ENCODE measurements around the gene C2orf69.
"Not testable (repeated sequence)": the region's sequence is repeated elsewhere in the genome, so short reads cannot be mapped to it uniquely, and the experiment has no call there.

C2orf69 gene

DNA sequence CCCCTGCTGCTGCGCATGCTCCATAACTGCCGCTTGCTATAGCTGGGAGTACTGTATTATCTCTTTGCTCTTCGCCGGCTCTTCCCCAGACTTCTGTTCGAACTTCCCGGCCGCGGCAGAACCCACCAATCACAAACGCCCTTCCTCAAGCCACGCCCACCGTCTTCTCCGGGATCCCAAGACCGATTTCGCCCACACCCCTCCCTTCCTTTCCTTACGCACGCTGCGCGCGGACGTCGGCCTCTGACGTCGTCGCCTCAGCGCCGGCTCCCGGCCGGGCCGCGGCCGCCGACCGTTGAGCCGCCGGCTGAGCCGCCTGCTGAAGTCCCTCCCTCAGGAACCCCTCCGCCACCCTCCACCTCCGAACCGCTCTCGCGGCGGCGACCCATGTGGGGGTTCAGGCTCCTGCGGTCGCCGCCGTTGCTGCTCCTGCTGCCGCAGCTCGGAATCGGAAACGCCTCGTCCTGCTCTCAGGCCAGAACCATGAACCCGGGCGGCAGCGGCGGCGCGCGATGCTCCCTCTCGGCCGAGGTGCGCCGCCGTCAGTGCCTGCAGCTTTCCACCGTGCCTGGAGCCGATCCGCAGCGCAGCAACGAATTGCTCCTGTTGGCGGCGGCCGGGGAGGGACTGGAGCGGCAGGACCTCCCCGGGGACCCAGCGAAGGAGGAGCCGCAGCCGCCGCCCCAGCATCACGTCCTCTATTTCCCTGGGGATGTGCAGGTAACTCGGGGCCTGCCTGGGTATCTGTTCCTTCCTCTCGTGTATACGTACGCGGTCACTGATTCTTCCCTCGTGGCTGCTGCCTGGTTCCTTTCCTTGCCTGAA lies at the start of gene C2orf69:
Gene C2orf69, plus strand, starts transcription at position 242 of the 825 bp plus-strand sequence. Its CDS starts 146 bp downstream, at position 388.
- peak; percentile 93 for DNase-seq

DNA sequence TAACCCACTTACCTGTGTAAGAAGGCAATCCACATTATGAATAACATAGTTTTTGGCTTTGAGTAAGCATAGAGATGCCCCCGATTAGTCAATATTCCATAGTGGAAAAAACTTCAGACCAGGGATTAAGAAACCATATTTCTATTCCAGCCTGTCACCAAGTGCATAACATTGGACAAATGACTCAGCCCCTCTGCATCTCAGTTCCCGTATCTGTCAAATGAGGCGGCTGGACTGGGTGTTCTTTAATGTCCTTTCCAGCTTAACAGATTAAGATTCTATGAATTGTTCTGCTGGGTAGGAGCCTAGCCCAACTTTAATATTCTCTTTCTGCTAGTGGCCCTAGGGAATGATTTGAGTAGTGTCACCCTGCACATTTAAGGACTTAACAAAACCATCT lies 48.3 kb upstream of the C2orf69 start:
- DNase-seq: no peak

- DNase-seq: no peak
Observed at GRCh38 chr2:199865905-199866304, 45.2 kb upstream of the C2orf69 start.

- no peak for DNase-seq
Observed at GRCh38 chr2:199868431-199869226, 42.5 kb upstream of the C2orf69 start.

GRCh38 chr2:199869227-199869541 lies 41.9 kb upstream of the C2orf69 start:
- DNase-seq: no peak

DNA sequence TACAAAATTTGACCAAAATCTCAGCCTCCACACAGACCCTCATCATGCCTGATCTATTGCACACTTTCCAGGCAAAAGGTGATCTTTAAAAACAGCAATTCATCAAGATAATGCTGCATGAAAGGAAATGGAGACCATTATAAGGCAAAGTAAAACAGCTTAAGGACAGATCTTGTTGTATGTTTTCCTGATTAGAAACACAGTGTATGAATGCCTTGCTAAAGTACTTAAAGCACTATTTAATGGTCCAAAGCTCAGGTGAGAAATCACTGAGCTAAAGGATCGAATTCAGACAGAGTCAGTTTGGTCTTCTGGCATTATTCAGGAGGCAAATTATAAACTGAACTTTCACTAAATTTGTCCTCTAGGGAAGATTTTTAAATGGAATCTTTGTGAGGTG lies 41.4 kb upstream of the C2orf69 start:
- DNase-seq: no peak

GRCh38 chr2:199870581-199870980 lies 40.5 kb upstream of the C2orf69 start:
- no peak for DNase-seq

GRCh38 chr2:199874209-199874608 lies 36.9 kb upstream of the C2orf69 start:
- DNase-seq: no peak

DNA sequence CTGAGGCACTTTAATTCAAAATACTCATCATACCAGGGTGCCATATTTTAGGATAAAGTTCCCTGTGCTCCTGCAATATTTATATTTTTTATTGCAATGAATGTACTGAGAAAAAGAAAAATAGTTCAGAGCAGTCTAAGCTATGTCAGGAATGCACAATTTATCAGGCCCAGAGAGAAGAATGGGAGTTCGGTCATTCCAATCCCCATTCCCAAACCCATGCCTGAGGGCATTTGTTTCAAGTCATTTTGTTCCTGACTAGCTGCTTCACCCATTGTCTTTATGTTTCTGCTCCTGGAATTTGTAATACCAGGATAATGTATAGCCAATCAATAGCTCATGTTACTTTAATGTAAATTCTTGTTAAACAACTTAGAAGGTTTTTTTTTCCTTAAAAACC lies 35.7 kb upstream of the C2orf69 start:
- no peak for DNase-seq

DNA sequence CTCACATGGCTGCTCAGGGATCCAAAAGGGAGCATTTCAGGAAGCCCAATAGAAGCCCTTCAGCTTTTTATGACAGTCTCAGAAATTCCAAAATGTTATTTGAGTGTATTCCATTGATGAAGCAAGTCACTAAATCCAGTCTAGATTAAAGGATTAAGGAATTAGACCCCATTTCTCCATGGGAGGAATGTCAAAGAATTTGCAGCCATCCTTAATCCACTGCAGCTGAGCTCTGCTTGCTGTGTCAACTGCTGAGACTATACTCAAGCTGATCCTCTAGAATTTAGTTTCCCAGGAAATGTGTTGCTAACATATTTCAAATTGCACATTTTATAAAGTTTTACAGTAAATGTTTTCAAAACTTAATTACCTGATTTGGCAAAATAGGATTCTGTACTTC lies 28.4 kb upstream of the C2orf69 start:
- no peak for DNase-seq

- DNase-seq: no peak
Observed at GRCh38 chr2:199883474-199884212, 27.4 kb upstream of the C2orf69 start.

- DNase-seq: no peak
Observed at GRCh38 chr2:199895406-199895805, 15.7 kb upstream of the C2orf69 start.

GRCh38 chr2:199896617-199897016 lies 14.5 kb upstream of the C2orf69 start:
- no peak for DNase-seq

- DNase-seq: no peak
Observed at GRCh38 chr2:199901942-199902341, 9.2 kb upstream of the C2orf69 start.

- no peak for DNase-seq
Observed at GRCh38 chr2:199902486-199903110, 8.5 kb upstream of the C2orf69 start.

- no peak for DNase-seq
Observed at GRCh38 chr2:199903111-199903510, 8.0 kb upstream of the C2orf69 start.

DNA sequence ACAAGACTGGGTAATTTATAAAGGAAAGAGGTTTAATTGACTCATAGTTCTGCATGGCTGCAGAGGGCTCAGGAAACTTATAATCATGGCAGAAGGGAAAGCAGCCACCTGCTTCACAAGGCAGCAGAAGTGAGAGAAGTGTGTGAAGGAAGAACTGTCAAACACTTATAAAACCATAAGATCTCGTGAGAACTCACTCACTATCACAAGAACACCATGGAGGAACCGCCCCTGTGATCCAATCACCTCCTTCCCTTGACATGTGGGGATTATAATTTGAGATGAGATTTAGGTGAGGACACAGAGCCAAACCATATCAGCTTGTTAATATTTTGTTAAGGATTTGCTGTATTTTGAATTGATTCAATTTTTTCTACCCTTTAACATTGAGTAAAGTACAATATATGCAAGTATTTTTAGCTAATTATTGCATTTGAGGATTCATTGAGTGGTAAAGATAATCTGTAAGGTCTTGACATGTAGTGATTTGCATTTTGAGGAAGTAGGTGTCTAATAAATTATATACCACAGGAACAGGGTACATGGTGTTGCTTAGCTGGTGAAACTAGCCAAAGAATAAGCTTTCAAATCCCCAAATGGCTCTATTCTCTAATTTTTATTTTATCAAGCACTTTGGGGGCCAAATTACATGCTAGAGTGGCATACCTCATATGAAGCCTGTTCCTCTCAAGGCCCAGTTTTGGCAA lies 3.9 kb upstream of the C2orf69 start:
- no peak for DNase-seq

DNA sequence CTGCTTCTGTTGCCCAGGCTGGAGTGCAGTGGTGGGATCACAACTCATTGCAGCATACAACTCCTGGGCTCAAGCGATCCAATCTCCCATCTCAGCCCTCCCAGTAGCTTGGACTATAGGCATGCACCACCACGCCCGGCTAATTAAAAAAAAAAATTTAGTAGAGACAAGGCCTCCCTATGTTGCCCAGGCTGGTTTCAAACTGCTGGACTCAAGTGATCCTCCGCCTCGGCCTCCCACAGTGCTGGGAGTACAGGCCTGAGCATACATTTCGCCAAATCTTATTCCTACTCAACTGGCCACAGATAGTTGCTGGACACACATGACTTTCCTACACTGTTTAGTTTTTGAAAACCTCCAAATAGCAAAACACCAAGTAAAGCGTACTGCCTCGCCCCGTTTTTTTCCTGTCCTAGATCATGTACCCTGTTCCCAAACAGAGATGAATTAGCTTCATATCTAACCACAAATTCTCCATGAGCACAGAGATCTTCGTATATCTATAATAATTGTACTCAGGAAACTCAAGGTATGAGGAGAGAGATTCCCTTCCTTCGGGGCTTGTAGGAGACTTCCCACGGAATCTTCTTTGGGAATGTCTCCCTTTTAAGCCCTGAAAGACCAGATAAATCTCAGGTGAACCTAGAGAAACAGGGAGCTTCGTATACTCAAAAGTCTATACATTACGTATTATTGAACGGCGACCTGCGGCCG lies 598 bp upstream of the C2orf69 start:
- no peak for DNase-seq

- DNase-seq: no peak
Observed at GRCh38 chr2:199911877-199912161, 726 bp downstream of the C2orf69 start.

GRCh38 chr2:199912553-199913114 lies 1.5 kb downstream of the C2orf69 start:
- DNase-seq: not testable (repeated sequence)

- no peak for DNase-seq
Observed at GRCh38 chr2:199914372-199914958, 3.4 kb downstream of the C2orf69 start.
